Measurements from ENCODE around the gene PPHLN1. TPM values are rescaled to one million over a fixed set of nuclear protein-coding genes. Genes with fewer than 3 reads are reported as not detected.

PPHLN1 gene
- total RNA-seq, 1 donor from 2014 or later = 65.3 TPM

GRCh38 chr12:42483521-42483790, 157.5 kb downstream of the PPHLN1 start:
- Histone ChIP-seq H3K36me3 (ENCODE audit: insufficient read depth, low read length) (no peaks in the 10 kb centered on the region), H3K4me3 (ENCODE audit: insufficient read depth, low read depth, low read length) (peak overlapping the region; percentile 72), H4K20me1 (ENCODE audit: insufficient read depth, low read length) (peaks cover 83% of the 10 kb centered on the region), H3K9me3 (ENCODE audit: insufficient read depth, low read depth, low read length) (no peaks in the 10 kb centered on the region), H2AFZ (ENCODE audit: low read depth, low read length) (peak overlapping the region; percentile 48), H3K4me1 (ENCODE audit: insufficient read depth, low read length) (peaks cover 14% of the 10 kb centered on the region), H3K27me3 (ENCODE audit: insufficient read depth, low read length) (no peaks in the 10 kb centered on the region), H3K9ac (ENCODE audit: low read length) (peak overlapping the region; percentile 91), H3K27ac (ENCODE audit: low read depth, low read length) (peak overlapping the region; percentile 75), H3K79me2 (ENCODE audit: insufficient read depth, low read length) (peaks cover 89% of the 10 kb centered on the region), H3K4me2 (ENCODE audit: low read length) (peak overlapping the region; percentile 90)
- Mint-ChIP-seq H3K36me3 (ENCODE audit: low read depth, unreplicated experiment) (peaks cover 3% of the 10 kb centered on the region), H3K27me3 (ENCODE audit: low read depth, unreplicated experiment) (peaks cover 15% of the 10 kb centered on the region), H3K27ac (ENCODE audit: unreplicated experiment) (peak overlapping the region; percentile 66), H3K9me3 (ENCODE audit: unreplicated experiment) (no peaks in the 10 kb centered on the region), H3K4me1 (ENCODE audit: low read depth, unreplicated experiment) (peaks cover 21% of the 10 kb centered on the region), H3K4me3 (ENCODE audit: unreplicated experiment) (peak overlapping the region; percentile 91)
- DNase-seq (ENCODE audit: low read depth) (no peak), FAIRE-seq (no peak)
- TF ChIP-seq, protein P1, sequence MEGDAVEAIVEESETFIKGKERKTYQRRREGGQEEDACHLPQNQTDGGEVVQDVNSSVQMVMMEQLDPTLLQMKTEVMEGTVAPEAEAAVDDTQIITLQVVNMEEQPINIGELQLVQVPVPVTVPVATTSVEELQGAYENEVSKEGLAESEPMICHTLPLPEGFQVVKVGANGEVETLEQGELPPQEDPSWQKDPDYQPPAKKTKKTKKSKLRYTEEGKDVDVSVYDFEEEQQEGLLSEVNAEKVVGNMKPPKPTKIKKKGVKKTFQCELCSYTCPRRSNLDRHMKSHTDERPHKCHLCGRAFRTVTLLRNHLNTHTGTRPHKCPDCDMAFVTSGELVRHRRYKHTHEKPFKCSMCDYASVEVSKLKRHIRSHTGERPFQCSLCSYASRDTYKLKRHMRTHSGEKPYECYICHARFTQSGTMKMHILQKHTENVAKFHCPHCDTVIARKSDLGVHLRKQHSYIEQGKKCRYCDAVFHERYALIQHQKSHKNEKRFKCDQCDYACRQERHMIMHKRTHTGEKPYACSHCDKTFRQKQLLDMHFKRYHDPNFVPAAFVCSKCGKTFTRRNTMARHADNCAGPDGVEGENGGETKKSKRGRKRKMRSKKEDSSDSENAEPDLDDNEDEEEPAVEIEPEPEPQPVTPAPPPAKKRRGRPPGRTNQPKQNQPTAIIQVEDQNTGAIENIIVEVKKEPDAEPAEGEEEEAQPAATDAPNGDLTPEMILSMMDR (IDR thresholded peaks at IDR 0.05; ENCODE audit: insufficient read depth, low read depth, low read length) = no peak
- TF ChIP-seq EZH2 (IDR thresholded peaks at IDR 0.05; ENCODE audit: insufficient read depth, low read length) = no peak

DNA sequence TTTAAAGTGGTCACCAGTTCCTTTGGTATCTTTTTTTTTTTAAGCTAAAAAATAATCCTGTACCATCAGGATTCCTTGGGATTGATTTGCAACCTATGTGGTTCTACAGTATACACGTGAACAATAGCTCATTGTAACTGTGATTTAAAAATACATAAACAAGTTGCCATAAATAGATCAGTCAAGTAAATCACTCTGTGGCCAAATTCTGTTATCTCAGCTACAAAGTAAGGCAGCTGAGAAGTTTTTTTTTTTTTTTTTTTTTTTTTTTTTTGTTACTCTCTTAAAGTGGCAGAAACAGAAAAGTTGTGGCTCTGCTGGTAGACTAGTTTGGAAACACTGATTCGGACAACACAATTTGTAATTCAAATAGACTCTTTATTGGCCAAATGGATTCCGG, 159.0 kb downstream of the PPHLN1 start:
- H3K27me3 Mint-ChIP-seq (ENCODE audit: low read depth, unreplicated experiment) = peaks cover 15% of the 10 kb centered on the region
- Histone ChIP-seq H3K4me1 (ENCODE audit: insufficient read depth, low read length) (peaks cover 14% of the 10 kb centered on the region), H3K4me3 (ENCODE audit: insufficient read depth, low read depth, low read length) (no peak overlapping the region), H3K79me2 (ENCODE audit: insufficient read depth, low read length) (peaks cover 82% of the 10 kb centered on the region), H3K9me3 (ENCODE audit: insufficient read depth, low read depth, low read length) (no peaks in the 10 kb centered on the region), H3K36me3 (ENCODE audit: insufficient read depth, low read length) (no peaks in the 10 kb centered on the region), H2AFZ (ENCODE audit: low read depth, low read length) (no peak overlapping the region), H3K4me2 (ENCODE audit: low read length) (peak overlapping the region; percentile 90), H4K20me1 (ENCODE audit: insufficient read depth, low read length) (peaks cover 74% of the 10 kb centered on the region), H3K9ac (ENCODE audit: low read length) (no peak overlapping the region), H3K27me3 (ENCODE audit: insufficient read depth, low read length) (no peaks in the 10 kb centered on the region), H3K27ac (ENCODE audit: low read depth, low read length) (no peak overlapping the region)
- FAIRE-seq = no peak
- peak overlapping the region; percentile 29 for H3K4me3 Mint-ChIP-seq (ENCODE audit: unreplicated experiment)
- H3K9me3 Mint-ChIP-seq (ENCODE audit: unreplicated experiment) = no peaks in the 10 kb centered on the region
- peaks cover 24% of the 10 kb centered on the region for H3K4me1 Mint-ChIP-seq (ENCODE audit: low read depth, unreplicated experiment)
- no peak for TF ChIP-seq EZH2 (IDR thresholded peaks at IDR 0.05; ENCODE audit: insufficient read depth, low read length)
- TF ChIP-seq, protein P1 (IDR thresholded peaks at IDR 0.05; ENCODE audit: insufficient read depth, low read depth, low read length) = no peak
- no peak for DNase-seq (ENCODE audit: low read depth)
- H3K36me3 Mint-ChIP-seq (ENCODE audit: low read depth, unreplicated experiment) = peaks cover 5% of the 10 kb centered on the region
- no peak overlapping the region for H3K27ac Mint-ChIP-seq (ENCODE audit: unreplicated experiment)

GRCh38 chr12:42485823-42486222, 159.9 kb downstream of the PPHLN1 start:
- H3K4me3 ChIP-seq (ENCODE audit: insufficient read depth, low read depth, low read length) = no peak overlapping the region
- H3K36me3 ChIP-seq (ENCODE audit: insufficient read depth, low read length) = no peaks in the 10 kb centered on the region
- no peaks in the 10 kb centered on the region for H3K9me3 ChIP-seq (ENCODE audit: insufficient read depth, low read depth, low read length)
- H3K27ac ChIP-seq (ENCODE audit: low read depth, low read length) = no peak overlapping the region
- Mint-ChIP-seq H3K27me3 (ENCODE audit: low read depth, unreplicated experiment) (peaks cover 15% of the 10 kb centered on the region), H3K9me3 (ENCODE audit: unreplicated experiment) (no peaks in the 10 kb centered on the region), H3K27ac (ENCODE audit: unreplicated experiment) (no peak overlapping the region), H3K4me1 (ENCODE audit: low read depth, unreplicated experiment) (peaks cover 26% of the 10 kb centered on the region), H3K36me3 (ENCODE audit: low read depth, unreplicated experiment) (peaks cover 8% of the 10 kb centered on the region), H3K4me3 (ENCODE audit: unreplicated experiment) (no peak overlapping the region)
- FAIRE-seq (no peak), DNase-seq (ENCODE audit: low read depth) (no peak)
- peaks cover 74% of the 10 kb centered on the region for H4K20me1 ChIP-seq (ENCODE audit: insufficient read depth, low read length)
- peaks cover 82% of the 10 kb centered on the region for H3K79me2 ChIP-seq (ENCODE audit: insufficient read depth, low read length)
- H2AFZ ChIP-seq (ENCODE audit: low read depth, low read length) = no peak overlapping the region
- H3K4me1 ChIP-seq (ENCODE audit: insufficient read depth, low read length) = peaks cover 14% of the 10 kb centered on the region
- H3K4me2 ChIP-seq (ENCODE audit: low read length) = no peak overlapping the region
- no peak for TF ChIP-seq EZH2 (IDR thresholded peaks at IDR 0.05; ENCODE audit: insufficient read depth, low read length)
- TF ChIP-seq, protein P1 (IDR thresholded peaks at IDR 0.05; ENCODE audit: insufficient read depth, low read depth, low read length) = no peak
- no peak overlapping the region for H3K9ac ChIP-seq (ENCODE audit: low read length)
- no peaks in the 10 kb centered on the region for H3K27me3 ChIP-seq (ENCODE audit: insufficient read depth, low read length)
